ENCODE data around the gene P2RY2. TPM values are rescaled to one million over a fixed set of nuclear protein-coding genes. Genes with fewer than 3 reads are reported as not detected.
A peak's percentile ranks its signal among the peaks of the same experiment; 100 is the strongest.

P2RY2 gene
- total and polyA plus RNA-seq, 2 donors (not counting 1 experiment from before 2014, with no cell fraction given): 0.05 to 0.17 TPM

- Histone ChIP-seq H3K4me3 (replicated peaks in 1 of 4; ENCODE audit: control extremely low read depth in 1 of 4, insufficient read depth in 1 of 4, low read depth in 3 of 4, low read length in 4 of 4) (no peak overlapping the region), H3K9ac (ENCODE audit: insufficient read depth, low read length) (no peak overlapping the region), H3K79me2 (ENCODE audit: control insufficient read depth, insufficient read depth, low read length) (no peaks in the 10 kb centered on the region), H3K27ac (ENCODE audit: insufficient read depth, low read length) (no peak overlapping the region), H3K9me3 (ENCODE audit: control insufficient read depth, insufficient read depth, low read depth, low read length) (no peaks in the 10 kb centered on the region), H2AFZ (ENCODE audit: low read length) (no peak overlapping the region), H3K36me3 (ENCODE audit: control insufficient read depth, insufficient read depth, low read length) (no peaks in the 10 kb centered on the region), H4K20me1 (ENCODE audit: control insufficient read depth, extremely low read depth, insufficient read depth, low read length) (no peaks in the 10 kb centered on the region), H3K27me3 (ENCODE audit: control insufficient read depth, insufficient read depth, low read length) (no peaks in the 10 kb centered on the region), H3K4me2 (ENCODE audit: extremely low read depth, insufficient read depth, low read length) (no peak overlapping the region), H3K4me1 (ENCODE audit: control insufficient read depth, extremely low read depth, insufficient read depth, low read length) (no peaks in the 10 kb centered on the region)
- no peak for TF ChIP-seq CTCF (conservative IDR thresholded peaks at IDR 0.05 in 1 of 2, IDR thresholded peaks at IDR 0.05 in 1 of 2; ENCODE audit: low read depth in 1 of 2, low read length in 2 of 2)
- no peak for TF ChIP-seq EZH2 (IDR thresholded peaks at IDR 0.05; ENCODE audit: low read length, missing control alignments)
- peak in 1 of 2 donors; percentile 41 for DNase-seq (ENCODE audit: low read depth in 2 of 2)
Measured at GRCh38 chr11:73171436-73172161, 46.5 kb upstream of the P2RY2 start.

- Histone ChIP-seq H3K27me3 (ENCODE audit: control insufficient read depth, insufficient read depth, low read length) (no peaks in the 10 kb centered on the region), H3K79me2 (ENCODE audit: control insufficient read depth, insufficient read depth, low read length) (no peaks in the 10 kb centered on the region), H3K9me3 (ENCODE audit: control insufficient read depth, insufficient read depth, low read depth, low read length) (no peaks in the 10 kb centered on the region), H3K4me2 (ENCODE audit: extremely low read depth, insufficient read depth, low read length) (no peak overlapping the region), H4K20me1 (ENCODE audit: control insufficient read depth, extremely low read depth, insufficient read depth, low read length) (no peaks in the 10 kb centered on the region), H3K4me1 (ENCODE audit: control insufficient read depth, extremely low read depth, insufficient read depth, low read length) (peaks cover 3% of the 10 kb centered on the region), H3K27ac (ENCODE audit: insufficient read depth, low read length) (no peak overlapping the region), H3K9ac (ENCODE audit: insufficient read depth, low read length) (no peak overlapping the region), H2AFZ (ENCODE audit: low read length) (no peak overlapping the region), H3K36me3 (ENCODE audit: control insufficient read depth, insufficient read depth, low read length) (no peaks in the 10 kb centered on the region), H3K4me3 (replicated peaks in 1 of 4; ENCODE audit: control extremely low read depth in 1 of 4, insufficient read depth in 1 of 4, low read depth in 3 of 4, low read length in 4 of 4) (no peak overlapping the region)
- DNase-seq (ENCODE audit: low read depth in 2 of 2): no peak
- TF ChIP-seq EZH2 (IDR thresholded peaks at IDR 0.05; ENCODE audit: low read length, missing control alignments) (no peak), CTCF (conservative IDR thresholded peaks at IDR 0.05 in 1 of 2, IDR thresholded peaks at IDR 0.05 in 1 of 2; ENCODE audit: low read depth in 1 of 2, low read length in 2 of 2) (no peak)
Measured at GRCh38 chr11:73172992-73173656, 45.0 kb upstream of the P2RY2 start.

GRCh38 chr11:73173755-73174494, 44.2 kb upstream of the P2RY2 start:
- no peak overlapping the region for H3K27ac ChIP-seq (ENCODE audit: insufficient read depth, low read length)
- no peak for DNase-seq (ENCODE audit: low read depth in 2 of 2)
- no peaks in the 10 kb centered on the region for H4K20me1 ChIP-seq (ENCODE audit: control insufficient read depth, extremely low read depth, insufficient read depth, low read length)
- no peak overlapping the region for H2AFZ ChIP-seq (ENCODE audit: low read length)
- no peak overlapping the region for H3K9ac ChIP-seq (ENCODE audit: insufficient read depth, low read length)
- no peak overlapping the region for H3K4me3 ChIP-seq (replicated peaks in 1 of 4; ENCODE audit: control extremely low read depth in 1 of 4, insufficient read depth in 1 of 4, low read depth in 3 of 4, low read length in 4 of 4)
- H3K9me3 ChIP-seq (ENCODE audit: control insufficient read depth, insufficient read depth, low read depth, low read length): no peaks in the 10 kb centered on the region
- no peak overlapping the region for H3K4me2 ChIP-seq (ENCODE audit: extremely low read depth, insufficient read depth, low read length)
- H3K4me1 ChIP-seq (ENCODE audit: control insufficient read depth, extremely low read depth, insufficient read depth, low read length): peaks cover 3% of the 10 kb centered on the region
- no peak for TF ChIP-seq CTCF (conservative IDR thresholded peaks at IDR 0.05 in 1 of 2, IDR thresholded peaks at IDR 0.05 in 1 of 2; ENCODE audit: low read depth in 1 of 2, low read length in 2 of 2)
- no peak for TF ChIP-seq EZH2 (IDR thresholded peaks at IDR 0.05; ENCODE audit: low read length, missing control alignments)
- no peaks in the 10 kb centered on the region for H3K79me2 ChIP-seq (ENCODE audit: control insufficient read depth, insufficient read depth, low read length)
- no peaks in the 10 kb centered on the region for H3K27me3 ChIP-seq (ENCODE audit: control insufficient read depth, insufficient read depth, low read length)
- H3K36me3 ChIP-seq (ENCODE audit: control insufficient read depth, insufficient read depth, low read length): no peaks in the 10 kb centered on the region
